ENCODE measurements around the gene TAS1R2. TPM values are rescaled to one million over a fixed set of nuclear protein-coding genes. Genes with fewer than 3 reads are reported as not detected.

Gene TAS1R2
- polyA plus RNA-seq, 2 donors, result 0.01 TPM; not detected in 1

DNA sequence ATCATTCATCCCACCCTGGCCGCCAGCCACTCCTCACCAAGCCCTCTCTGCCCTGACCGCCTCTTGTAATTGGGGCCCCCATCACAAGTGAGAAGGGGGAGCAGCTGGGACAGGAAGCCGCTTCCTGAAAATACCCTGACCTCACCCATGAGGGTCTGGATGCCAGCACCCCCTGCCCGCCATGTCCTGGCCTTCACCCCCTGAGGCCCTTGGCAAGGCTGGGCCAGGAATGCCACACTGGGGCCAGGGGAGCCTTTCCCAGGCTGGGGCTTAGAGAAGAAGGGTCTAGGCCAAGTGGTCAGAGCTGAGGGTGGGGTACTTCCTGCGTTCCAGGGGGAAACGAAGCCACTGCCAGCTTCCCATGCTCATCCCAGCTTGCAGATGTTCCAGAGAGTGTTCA, 60.5 kb downstream of the TAS1R2 start:
- Histone ChIP-seq H3K27ac (ENCODE audit: low read depth in 2 of 2, low read length in 1 of 2) (no peak overlapping the region), H3K9me3 (ENCODE audit: control insufficient read depth in 2 of 2, insufficient read depth in 1 of 2, low read depth in 1 of 2, low read length in 1 of 2) (no peaks in the 10 kb centered on the region), H3K4me1 (ENCODE audit: control insufficient read depth in 2 of 2, insufficient read depth in 2 of 2, low read length in 1 of 2) (no peaks in the 10 kb centered on the region), H3K36me3 (ENCODE audit: control insufficient read depth in 2 of 2, insufficient read depth in 2 of 2, low read length in 1 of 2) (no peaks in the 10 kb centered on the region), H3K27me3 (ENCODE audit: control insufficient read depth in 1 of 2, insufficient read depth in 2 of 2, low read length in 2 of 2) (no peaks in the 10 kb centered on the region), H3K4me3 (ENCODE audit: low read depth in 1 of 2, low read length in 2 of 2) (no peak overlapping the region)
- 82 to 83% methylated on average over 6 of the region's 6 CpGs for WGBS, 2 donors

DNA sequence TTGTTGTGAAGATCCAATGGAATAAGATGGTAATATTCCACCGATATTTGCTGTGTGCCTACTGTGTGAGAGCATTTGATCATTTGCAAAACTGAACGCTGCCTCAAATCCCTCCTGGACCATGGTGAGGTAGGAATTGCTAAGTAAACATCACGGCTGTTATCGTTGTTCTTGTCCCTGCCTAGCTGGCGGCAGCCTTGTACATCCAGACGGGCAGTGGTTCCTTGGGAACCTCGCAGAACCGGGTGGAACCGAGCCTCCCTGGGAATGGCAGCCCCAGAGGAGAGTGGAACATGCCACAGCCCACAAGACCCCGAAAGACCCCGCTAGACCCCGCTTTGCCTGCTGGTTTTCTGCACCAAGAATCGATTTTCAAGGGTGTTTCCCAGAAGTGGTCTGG, 60.9 kb downstream of the TAS1R2 start:
- Histone ChIP-seq H3K4me3 (ENCODE audit: low read depth in 1 of 2, low read length in 2 of 2) (no peak overlapping the region), H3K36me3 (ENCODE audit: control insufficient read depth in 2 of 2, insufficient read depth in 2 of 2, low read length in 1 of 2) (no peaks in the 10 kb centered on the region), H3K27ac (ENCODE audit: low read depth in 2 of 2, low read length in 1 of 2) (no peak overlapping the region), H3K4me1 (ENCODE audit: control insufficient read depth in 2 of 2, insufficient read depth in 2 of 2, low read length in 1 of 2) (no peaks in the 10 kb centered on the region), H3K27me3 (ENCODE audit: control insufficient read depth in 1 of 2, insufficient read depth in 2 of 2, low read length in 2 of 2) (no peaks in the 10 kb centered on the region), H3K9me3 (ENCODE audit: control insufficient read depth in 2 of 2, insufficient read depth in 1 of 2, low read depth in 1 of 2, low read length in 1 of 2) (no peaks in the 10 kb centered on the region)
- 63 to 72% methylated on average over 13 of the region's 13 CpGs for WGBS, 2 donors

DNA sequence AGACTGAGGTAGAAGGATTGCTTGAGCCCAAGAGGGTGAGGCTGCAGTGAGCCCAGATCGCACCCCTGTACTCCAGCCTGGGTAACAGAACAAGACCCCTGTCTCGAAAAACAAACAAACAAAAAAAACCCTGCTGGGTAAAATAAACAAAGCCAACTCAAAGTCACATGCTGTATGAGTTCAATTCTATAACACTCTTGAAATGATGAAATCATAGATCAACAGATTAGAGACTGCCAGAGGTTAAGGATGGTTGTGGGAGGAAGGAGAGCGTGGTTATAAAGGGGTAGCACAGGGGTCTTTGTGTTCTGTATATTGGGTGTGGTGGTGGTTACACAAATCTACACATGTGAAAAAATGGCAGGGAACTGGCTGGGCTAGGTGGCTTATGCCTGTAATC, 62.5 kb downstream of the TAS1R2 start:
- H3K4me1 ChIP-seq (ENCODE audit: control insufficient read depth in 2 of 2, insufficient read depth in 2 of 2, low read length in 1 of 2), result no peaks in the 10 kb centered on the region
- 79 to 84% methylated on average over 3 of the region's 3 CpGs for WGBS, 2 donors
- no peaks in the 10 kb centered on the region for H3K27me3 ChIP-seq (ENCODE audit: control insufficient read depth in 1 of 2, insufficient read depth in 2 of 2, low read length in 2 of 2)
- peaks cover 0 to 9% of the 10 kb centered on the region in 2 donors for H3K9me3 ChIP-seq (ENCODE audit: control insufficient read depth in 2 of 2, insufficient read depth in 1 of 2, low read depth in 1 of 2, low read length in 1 of 2)
- H3K4me3 ChIP-seq (ENCODE audit: low read depth in 1 of 2, low read length in 2 of 2), result no peak overlapping the region
- no peaks in the 10 kb centered on the region for H3K36me3 ChIP-seq (ENCODE audit: control insufficient read depth in 2 of 2, insufficient read depth in 2 of 2, low read length in 1 of 2)
- H3K27ac ChIP-seq (ENCODE audit: low read depth in 2 of 2, low read length in 1 of 2), result no peak overlapping the region

DNA sequence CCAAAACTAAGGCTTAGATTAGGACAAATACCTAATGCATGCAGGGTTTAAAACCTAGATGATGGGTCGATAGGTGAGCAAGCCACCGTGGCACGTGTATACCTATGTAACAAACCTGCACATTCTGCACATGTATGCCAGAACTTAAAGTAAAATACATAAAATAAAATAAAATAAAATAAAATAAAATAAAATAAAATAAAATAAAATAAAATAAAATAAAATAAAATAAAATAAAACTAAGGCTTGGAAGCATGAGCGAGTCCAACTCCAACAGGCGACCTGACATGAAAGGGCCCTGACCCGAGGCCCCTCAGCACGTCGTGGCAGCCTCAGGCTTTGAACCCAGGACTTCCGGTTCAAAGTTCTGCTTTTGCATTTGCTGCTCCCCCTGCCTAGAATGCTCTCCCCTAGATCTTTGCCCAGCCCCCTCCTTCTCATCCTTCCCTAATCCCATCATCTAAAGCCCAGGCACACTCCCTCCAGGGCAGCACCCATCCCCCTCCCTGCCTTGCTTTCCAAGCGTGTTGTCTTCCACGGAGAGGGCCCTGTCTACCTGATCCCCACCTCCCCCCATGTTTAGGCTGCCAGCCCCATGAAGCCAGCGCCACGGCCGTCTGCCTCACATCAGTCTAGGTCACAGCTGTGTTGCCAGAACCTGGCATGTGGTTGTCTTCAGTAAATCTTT, 64.3 kb downstream of the TAS1R2 start:
- peaks cover 0 to 9% of the 10 kb centered on the region in 2 donors for H3K9me3 ChIP-seq (ENCODE audit: control insufficient read depth in 2 of 2, insufficient read depth in 1 of 2, low read depth in 1 of 2, low read length in 1 of 2)
- H3K4me3 ChIP-seq (ENCODE audit: low read depth in 1 of 2, low read length in 2 of 2), result no peak overlapping the region
- H3K27me3 ChIP-seq (ENCODE audit: control insufficient read depth in 1 of 2, insufficient read depth in 2 of 2, low read length in 2 of 2), result no peaks in the 10 kb centered on the region
- no peaks in the 10 kb centered on the region for H3K4me1 ChIP-seq (ENCODE audit: control insufficient read depth in 2 of 2, insufficient read depth in 2 of 2, low read length in 1 of 2)
- 72 to 79% methylated on average over 14 of the region's 14 CpGs for WGBS, 2 donors
- H3K27ac ChIP-seq (ENCODE audit: low read depth in 2 of 2, low read length in 1 of 2), result no peak overlapping the region
- no peaks in the 10 kb centered on the region for H3K36me3 ChIP-seq (ENCODE audit: control insufficient read depth in 2 of 2, insufficient read depth in 2 of 2, low read length in 1 of 2)

DNA sequence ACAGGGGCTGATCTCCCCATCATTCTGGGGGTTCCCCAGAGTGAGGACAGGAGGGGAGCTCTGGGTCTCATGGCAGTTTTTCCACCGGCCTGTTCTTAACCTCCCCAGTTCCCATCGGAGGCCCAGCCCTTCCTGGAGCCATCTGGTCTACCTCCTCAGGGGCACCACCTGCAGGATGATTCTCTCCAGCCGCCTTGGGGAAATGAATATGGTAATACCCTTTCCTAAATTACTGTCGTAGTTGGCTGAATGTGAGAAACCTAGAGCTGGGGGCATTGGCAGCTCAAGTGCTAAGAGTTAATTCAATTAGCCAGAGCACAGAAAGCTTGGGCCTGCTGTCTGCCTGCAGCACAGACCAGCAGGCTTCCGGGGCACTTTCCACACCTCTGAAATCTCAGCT, 64.9 kb downstream of the TAS1R2 start:
- no peak overlapping the region for H3K4me3 ChIP-seq (ENCODE audit: low read depth in 1 of 2, low read length in 2 of 2)
- H3K27me3 ChIP-seq (ENCODE audit: control insufficient read depth in 1 of 2, insufficient read depth in 2 of 2, low read length in 2 of 2), result no peaks in the 10 kb centered on the region
- H3K4me1 ChIP-seq (ENCODE audit: control insufficient read depth in 2 of 2, insufficient read depth in 2 of 2, low read length in 1 of 2), result no peaks in the 10 kb centered on the region
- peaks cover 0 to 9% of the 10 kb centered on the region in 2 donors for H3K9me3 ChIP-seq (ENCODE audit: control insufficient read depth in 2 of 2, insufficient read depth in 1 of 2, low read depth in 1 of 2, low read length in 1 of 2)
- 45 to 47% methylated on average over 5 of the region's 5 CpGs for WGBS, 2 donors
- no peaks in the 10 kb centered on the region for H3K36me3 ChIP-seq (ENCODE audit: control insufficient read depth in 2 of 2, insufficient read depth in 2 of 2, low read length in 1 of 2)
- H3K27ac ChIP-seq (ENCODE audit: low read depth in 2 of 2, low read length in 1 of 2), result no peak overlapping the region

DNA sequence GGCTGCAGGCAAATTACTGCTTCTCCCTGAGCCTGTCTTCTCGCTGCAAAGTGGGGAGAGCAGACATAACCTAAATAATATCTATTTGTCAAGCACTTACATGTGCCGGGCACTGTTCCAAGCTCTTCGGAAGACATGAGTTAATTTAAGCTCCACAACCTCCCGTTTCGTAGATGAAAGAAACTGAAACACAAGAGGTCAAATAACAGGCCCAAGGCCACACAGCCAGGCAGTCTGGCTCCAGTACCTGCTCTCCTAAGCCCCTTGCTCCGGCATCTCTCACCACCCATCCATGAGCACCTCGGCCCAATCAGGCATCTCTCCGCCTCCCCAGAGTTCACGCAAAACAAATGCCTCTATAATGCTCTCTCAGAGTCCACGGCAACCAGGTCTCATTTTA, 65.4 kb downstream of the TAS1R2 start:
- H3K36me3 ChIP-seq (ENCODE audit: control insufficient read depth in 2 of 2, insufficient read depth in 2 of 2, low read length in 1 of 2), result no peaks in the 10 kb centered on the region
- no peaks in the 10 kb centered on the region for H3K27me3 ChIP-seq (ENCODE audit: control insufficient read depth in 1 of 2, insufficient read depth in 2 of 2, low read length in 2 of 2)
- 33 to 49% methylated on average over 10 of the region's 10 CpGs for WGBS, 2 donors
- H3K4me3 ChIP-seq (ENCODE audit: low read depth in 1 of 2, low read length in 2 of 2), result no peak overlapping the region
- no peak overlapping the region for H3K27ac ChIP-seq (ENCODE audit: low read depth in 2 of 2, low read length in 1 of 2)
- H3K4me1 ChIP-seq (ENCODE audit: control insufficient read depth in 2 of 2, insufficient read depth in 2 of 2, low read length in 1 of 2), result no peaks in the 10 kb centered on the region
- peaks cover 0 to 9% of the 10 kb centered on the region in 2 donors for H3K9me3 ChIP-seq (ENCODE audit: control insufficient read depth in 2 of 2, insufficient read depth in 1 of 2, low read depth in 1 of 2, low read length in 1 of 2)

DNA sequence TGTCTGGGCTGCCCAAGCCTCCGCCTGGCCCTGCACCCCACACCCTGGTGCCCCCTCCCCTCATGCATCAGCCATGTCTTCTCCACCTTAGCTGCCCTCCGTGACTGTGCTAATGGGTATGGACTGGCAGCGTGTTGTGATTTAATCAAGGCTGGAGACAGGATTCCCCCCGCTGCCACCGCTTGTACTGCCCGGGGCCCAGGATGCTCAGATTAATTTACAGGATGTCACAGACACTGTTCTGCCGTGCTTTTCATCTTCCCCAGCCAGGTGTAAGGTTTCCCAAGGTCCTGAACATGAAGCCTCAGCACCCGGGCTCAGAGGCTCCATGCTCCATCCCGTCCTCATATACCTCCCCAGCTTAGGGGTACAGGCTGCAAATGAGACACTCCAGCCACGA, 66.3 kb downstream of the TAS1R2 start:
- H3K36me3 ChIP-seq (ENCODE audit: control insufficient read depth in 2 of 2, insufficient read depth in 2 of 2, low read length in 1 of 2), result no peaks in the 10 kb centered on the region
- H3K4me1 ChIP-seq (ENCODE audit: control insufficient read depth in 2 of 2, insufficient read depth in 2 of 2, low read length in 1 of 2), result no peaks in the 10 kb centered on the region
- H3K9me3 ChIP-seq (ENCODE audit: control insufficient read depth in 2 of 2, insufficient read depth in 1 of 2, low read depth in 1 of 2, low read length in 1 of 2), result peaks cover 0 to 9% of the 10 kb centered on the region in 2 donors
- WGBS, 2 donors, result 73 to 75% methylated on average over 10 of the region's 10 CpGs
- H3K27ac ChIP-seq (ENCODE audit: low read depth in 2 of 2, low read length in 1 of 2), result no peak overlapping the region
- peaks cover 0 to 1% of the 10 kb centered on the region in 2 donors for H3K27me3 ChIP-seq (ENCODE audit: control insufficient read depth in 1 of 2, insufficient read depth in 2 of 2, low read length in 2 of 2)
- no peak overlapping the region for H3K4me3 ChIP-seq (ENCODE audit: low read depth in 1 of 2, low read length in 2 of 2)

DNA sequence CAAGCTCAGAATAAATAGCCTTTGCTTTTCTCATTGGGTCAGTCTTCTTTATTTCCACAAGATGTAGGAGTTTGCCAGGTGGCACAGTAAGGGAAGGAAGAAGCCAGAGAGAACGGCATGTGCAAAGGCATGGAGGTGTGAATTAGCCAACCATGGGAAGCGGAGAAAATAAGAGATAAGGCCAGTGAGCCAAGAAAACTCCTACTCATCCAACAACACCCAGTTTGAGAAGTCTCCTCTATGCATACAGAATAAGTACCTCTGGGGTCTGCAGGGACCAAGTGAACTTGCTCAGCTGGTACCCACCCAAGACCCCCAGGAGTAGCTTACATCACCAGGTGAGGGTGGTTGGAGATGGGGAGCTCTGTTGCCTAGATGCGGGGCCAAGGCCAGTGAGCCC, 66.7 kb downstream of the TAS1R2 start:
- peaks cover 0 to 9% of the 10 kb centered on the region in 2 donors for H3K9me3 ChIP-seq (ENCODE audit: control insufficient read depth in 2 of 2, insufficient read depth in 1 of 2, low read depth in 1 of 2, low read length in 1 of 2)
- H3K36me3 ChIP-seq (ENCODE audit: control insufficient read depth in 2 of 2, insufficient read depth in 2 of 2, low read length in 1 of 2), result no peaks in the 10 kb centered on the region
- H3K4me3 ChIP-seq (ENCODE audit: low read depth in 1 of 2, low read length in 2 of 2), result no peak overlapping the region
- WGBS, 2 donors, result 76 to 96% methylated on average over 3 of the region's 3 CpGs
- no peaks in the 10 kb centered on the region for H3K4me1 ChIP-seq (ENCODE audit: control insufficient read depth in 2 of 2, insufficient read depth in 2 of 2, low read length in 1 of 2)
- no peak overlapping the region for H3K27ac ChIP-seq (ENCODE audit: low read depth in 2 of 2, low read length in 1 of 2)
- H3K27me3 ChIP-seq (ENCODE audit: control insufficient read depth in 1 of 2, insufficient read depth in 2 of 2, low read length in 2 of 2), result peaks cover 0 to 3% of the 10 kb centered on the region in 2 donors

Data from esophagus (tissue), 2 donors.